ENCODE measurements around the gene CATSPERD. TPM values are rescaled to one million over a fixed set of nuclear protein-coding genes. Genes with fewer than 3 reads are reported as not detected.

Gene CATSPERD
- total and polyA plus RNA-seq, 9 of the 15 experiments (the other 6 are each of a cell fraction or from before 2014, with no cell fraction given): not detected

GRCh38 chr19:5787409-5788182, 67.2 kb downstream of the CATSPERD start (continued):
- TF ChIP-seq ZNF277 (CRISPR knock-in tag; IDR thresholded peaks at IDR 0.05; ENCODE audit: borderline replicate concordance) (no peak), ZBTB11 (CRISPR knock-in tag; IDR thresholded peaks at IDR 0.05) (no peak), IRF2 (CRISPR knock-in tag; IDR thresholded peaks at IDR 0.05) (no peak), DPF2 (IDR thresholded peaks at IDR 0.05) (no peak)

All from K562 (cell line).